Measurements from ENCODE around the gene PLIN4.

- no peak for TF ChIP-seq POLR2A (IDR thresholded peaks at IDR 0.05; ENCODE audit: borderline replicate concordance, extremely low read depth, insufficient read depth, insufficient read length)
- TF ChIP-seq POLR2AphosphoS5 (IDR thresholded peaks at IDR 0.05; ENCODE audit: low read depth, low read length): no peak
- TF ChIP-seq FOSL1 (IDR thresholded peaks at IDR 0.05; ENCODE audit: low read depth): no peak
- TF ChIP-seq SIN3A (IDR thresholded peaks at IDR 0.05; ENCODE audit: low read depth): no peak
- TF ChIP-seq, protein P1, sequence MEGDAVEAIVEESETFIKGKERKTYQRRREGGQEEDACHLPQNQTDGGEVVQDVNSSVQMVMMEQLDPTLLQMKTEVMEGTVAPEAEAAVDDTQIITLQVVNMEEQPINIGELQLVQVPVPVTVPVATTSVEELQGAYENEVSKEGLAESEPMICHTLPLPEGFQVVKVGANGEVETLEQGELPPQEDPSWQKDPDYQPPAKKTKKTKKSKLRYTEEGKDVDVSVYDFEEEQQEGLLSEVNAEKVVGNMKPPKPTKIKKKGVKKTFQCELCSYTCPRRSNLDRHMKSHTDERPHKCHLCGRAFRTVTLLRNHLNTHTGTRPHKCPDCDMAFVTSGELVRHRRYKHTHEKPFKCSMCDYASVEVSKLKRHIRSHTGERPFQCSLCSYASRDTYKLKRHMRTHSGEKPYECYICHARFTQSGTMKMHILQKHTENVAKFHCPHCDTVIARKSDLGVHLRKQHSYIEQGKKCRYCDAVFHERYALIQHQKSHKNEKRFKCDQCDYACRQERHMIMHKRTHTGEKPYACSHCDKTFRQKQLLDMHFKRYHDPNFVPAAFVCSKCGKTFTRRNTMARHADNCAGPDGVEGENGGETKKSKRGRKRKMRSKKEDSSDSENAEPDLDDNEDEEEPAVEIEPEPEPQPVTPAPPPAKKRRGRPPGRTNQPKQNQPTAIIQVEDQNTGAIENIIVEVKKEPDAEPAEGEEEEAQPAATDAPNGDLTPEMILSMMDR (IDR thresholded peaks at IDR 0.05 in 2 of 3, conservative IDR thresholded peaks at IDR 0.05 in 1 of 3; ENCODE audit: borderline replicate concordance in 1 of 3, insufficient read depth in 1 of 3, low read depth in 2 of 3, low read length in 2 of 3): no peak
- no peak for TF ChIP-seq TCF7L2 (IDR thresholded peaks at IDR 0.05; ENCODE audit: borderline replicate concordance, extremely low read depth, insufficient read depth, insufficient read length)
- TF ChIP-seq, protein P2, sequence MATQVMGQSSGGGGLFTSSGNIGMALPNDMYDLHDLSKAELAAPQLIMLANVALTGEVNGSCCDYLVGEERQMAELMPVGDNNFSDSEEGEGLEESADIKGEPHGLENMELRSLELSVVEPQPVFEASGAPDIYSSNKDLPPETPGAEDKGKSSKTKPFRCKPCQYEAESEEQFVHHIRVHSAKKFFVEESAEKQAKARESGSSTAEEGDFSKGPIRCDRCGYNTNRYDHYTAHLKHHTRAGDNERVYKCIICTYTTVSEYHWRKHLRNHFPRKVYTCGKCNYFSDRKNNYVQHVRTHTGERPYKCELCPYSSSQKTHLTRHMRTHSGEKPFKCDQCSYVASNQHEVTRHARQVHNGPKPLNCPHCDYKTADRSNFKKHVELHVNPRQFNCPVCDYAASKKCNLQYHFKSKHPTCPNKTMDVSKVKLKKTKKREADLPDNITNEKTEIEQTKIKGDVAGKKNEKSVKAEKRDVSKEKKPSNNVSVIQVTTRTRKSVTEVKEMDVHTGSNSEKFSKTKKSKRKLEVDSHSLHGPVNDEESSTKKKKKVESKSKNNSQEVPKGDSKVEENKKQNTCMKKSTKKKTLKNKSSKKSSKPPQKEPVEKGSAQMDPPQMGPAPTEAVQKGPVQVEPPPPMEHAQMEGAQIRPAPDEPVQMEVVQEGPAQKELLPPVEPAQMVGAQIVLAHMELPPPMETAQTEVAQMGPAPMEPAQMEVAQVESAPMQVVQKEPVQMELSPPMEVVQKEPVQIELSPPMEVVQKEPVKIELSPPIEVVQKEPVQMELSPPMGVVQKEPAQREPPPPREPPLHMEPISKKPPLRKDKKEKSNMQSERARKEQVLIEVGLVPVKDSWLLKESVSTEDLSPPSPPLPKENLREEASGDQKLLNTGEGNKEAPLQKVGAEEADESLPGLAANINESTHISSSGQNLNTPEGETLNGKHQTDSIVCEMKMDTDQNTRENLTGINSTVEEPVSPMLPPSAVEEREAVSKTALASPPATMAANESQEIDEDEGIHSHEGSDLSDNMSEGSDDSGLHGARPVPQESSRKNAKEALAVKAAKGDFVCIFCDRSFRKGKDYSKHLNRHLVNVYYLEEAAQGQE (IDR thresholded peaks at IDR 0.05; ENCODE audit: low read depth): no peak
- TF ChIP-seq, protein P3, sequence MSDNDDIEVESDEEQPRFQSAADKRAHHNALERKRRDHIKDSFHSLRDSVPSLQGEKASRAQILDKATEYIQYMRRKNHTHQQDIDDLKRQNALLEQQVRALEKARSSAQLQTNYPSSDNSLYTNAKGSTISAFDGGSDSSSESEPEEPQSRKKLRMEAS (IDR thresholded peaks at IDR 0.05): no peak
- no peak for TF ChIP-seq EGR1 (IDR thresholded peaks at IDR 0.05; ENCODE audit: low read depth)
- no peak for TF ChIP-seq SP1 (IDR thresholded peaks at IDR 0.05; ENCODE audit: low read depth)
These were observed 24.9 kb upstream of the PLIN4 start for GRCh38 chr19:4542896-4543841.
